LNCaP clone FGC (cell line): Measurements from ENCODE around the gene ZNF660.
"Not testable (repeated sequence)": the region's sequence is repeated elsewhere in the genome, so short reads cannot be mapped to it uniquely, and the experiment has no call there.

Experiments
- DNase-seq: peaks from one replicate; pipeline ENCODE4 v3.0.0-alpha.2; 2011; ENCODE audit warnings: low read depth
- H3K4me3 ChIP-seq: 2 replicates; pipeline ENCODE4 v1.5.1; 2011; ENCODE audit warnings: mild to moderate bottlenecking, low read depth, low read length, control low read depth
- TF ChIP-seq, protein P1 (sequence below): IDR thresholded peaks from 2 replicates; pipeline ENCODE4 v1.5.1; 2012; ENCODE audit warnings: mild to moderate bottlenecking; ENCODE audit not compliant: control insufficient read depth, insufficient read depth; ENCODE audit errors: extremely low read depth

ZNF660 gene

GRCh38 chr3:44584646-44585501 lies at the start of gene ZNF660:
TSS of gene ZNF660 (plus strand) at chr3:44584964. CDS start at chr3:44594194, 9,230 bp downstream.
- H3K4me3 ChIP-seq, result no peak within 1 kb of the TSS
- no peak for DNase-seq
- TF ChIP-seq, protein P1, sequence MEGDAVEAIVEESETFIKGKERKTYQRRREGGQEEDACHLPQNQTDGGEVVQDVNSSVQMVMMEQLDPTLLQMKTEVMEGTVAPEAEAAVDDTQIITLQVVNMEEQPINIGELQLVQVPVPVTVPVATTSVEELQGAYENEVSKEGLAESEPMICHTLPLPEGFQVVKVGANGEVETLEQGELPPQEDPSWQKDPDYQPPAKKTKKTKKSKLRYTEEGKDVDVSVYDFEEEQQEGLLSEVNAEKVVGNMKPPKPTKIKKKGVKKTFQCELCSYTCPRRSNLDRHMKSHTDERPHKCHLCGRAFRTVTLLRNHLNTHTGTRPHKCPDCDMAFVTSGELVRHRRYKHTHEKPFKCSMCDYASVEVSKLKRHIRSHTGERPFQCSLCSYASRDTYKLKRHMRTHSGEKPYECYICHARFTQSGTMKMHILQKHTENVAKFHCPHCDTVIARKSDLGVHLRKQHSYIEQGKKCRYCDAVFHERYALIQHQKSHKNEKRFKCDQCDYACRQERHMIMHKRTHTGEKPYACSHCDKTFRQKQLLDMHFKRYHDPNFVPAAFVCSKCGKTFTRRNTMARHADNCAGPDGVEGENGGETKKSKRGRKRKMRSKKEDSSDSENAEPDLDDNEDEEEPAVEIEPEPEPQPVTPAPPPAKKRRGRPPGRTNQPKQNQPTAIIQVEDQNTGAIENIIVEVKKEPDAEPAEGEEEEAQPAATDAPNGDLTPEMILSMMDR, result no peak

DNA sequence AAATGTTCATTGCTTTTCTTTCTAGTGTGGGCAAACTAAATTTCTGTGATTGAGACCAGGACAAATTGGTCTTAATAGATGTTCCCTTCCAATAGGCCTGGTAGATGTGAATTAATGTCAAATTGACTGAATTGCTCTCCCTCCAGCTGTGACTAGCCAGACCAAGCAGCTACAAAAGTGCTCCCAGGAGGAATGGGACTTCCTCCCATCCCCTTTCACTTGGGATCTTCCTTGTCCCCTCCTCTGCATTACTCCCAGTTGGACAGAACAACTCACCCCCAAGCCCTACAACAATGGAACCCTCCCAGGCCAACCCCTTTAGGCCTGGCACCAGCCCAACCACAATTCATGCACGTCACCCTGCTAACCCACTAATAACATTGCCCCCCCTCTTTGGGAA lies 49.4 kb upstream of the ZNF660 start:
- DNase-seq, result no peak
- TF ChIP-seq, protein P1, result no peak
- H3K4me3 ChIP-seq, result no peak overlapping the region

- DNase-seq, result not testable (repeated sequence)
These were observed 40.0 kb upstream of the ZNF660 start for GRCh38 chr3:44544811-44545210.

GRCh38 chr3:44554626-44555592 lies 29.9 kb upstream of the ZNF660 start, which contains the start of gene ZKSCAN7:
TSS of gene ZKSCAN7 (plus strand) at chr3:44555193. CDS start at chr3:44557048, 1,855 bp downstream.
- no peak within 1 kb of the TSS for H3K4me3 ChIP-seq
- TF ChIP-seq, protein P1, result no peak

More at GRCh38 chr3:44544811-44545210, 40.0 kb upstream of the ZNF660 start:
- H3K4me3 ChIP-seq, result not testable (repeated sequence)

GRCh38 chr3:44555723-44556122 lies 29.0 kb upstream of the ZNF660 start:
- DNase-seq, result no peak
- TF ChIP-seq, protein P1, result no peak
- no peak overlapping the region for H3K4me3 ChIP-seq

More at GRCh38 chr3:44554626-44555592, 29.9 kb upstream of the ZNF660 start, which contains the start of gene ZKSCAN7:
- DNase-seq, result no peak

DNA sequence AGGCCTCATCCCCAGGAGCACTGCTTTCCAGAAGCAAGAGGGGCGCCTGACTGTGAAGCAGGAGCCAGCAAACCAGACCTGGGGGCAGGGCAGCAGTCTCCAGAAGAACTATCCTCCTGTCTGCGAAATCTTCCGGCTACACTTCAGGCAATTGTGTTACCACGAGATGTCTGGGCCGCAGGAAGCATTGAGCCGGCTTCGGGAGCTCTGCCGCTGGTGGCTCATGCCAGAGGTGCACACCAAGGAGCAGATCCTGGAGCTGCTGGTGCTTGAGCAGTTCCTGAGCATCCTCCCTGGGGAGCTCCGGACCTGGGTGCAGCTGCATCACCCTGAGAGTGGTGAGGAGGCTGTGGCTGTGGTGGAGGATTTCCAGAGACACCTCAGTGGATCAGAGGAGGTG lies 27.7 kb upstream of the ZNF660 start:
- TF ChIP-seq, protein P1, result no peak
- H3K4me3 ChIP-seq, result no peak overlapping the region
- DNase-seq, result no peak

DNA sequence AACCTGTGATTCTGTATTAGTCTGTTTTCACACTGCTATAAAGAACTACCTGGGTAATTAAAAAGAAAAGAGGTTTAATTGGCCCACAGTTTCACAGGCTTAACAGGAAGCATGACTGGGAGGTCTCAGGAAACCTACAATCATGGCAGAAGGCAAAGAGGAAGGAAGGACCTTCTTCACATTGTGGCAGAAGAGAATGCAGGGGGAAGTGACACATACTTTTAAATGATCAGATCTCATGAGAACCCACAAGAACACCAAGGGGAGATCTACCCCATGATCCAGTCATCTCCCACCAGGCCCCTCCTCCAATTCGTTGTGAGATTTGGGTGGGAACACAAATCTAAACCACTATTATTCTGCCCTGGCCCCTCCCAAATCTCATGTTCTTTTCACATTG lies 23.7 kb upstream of the ZNF660 start:
- DNase-seq, result no peak
- no peak overlapping the region for H3K4me3 ChIP-seq
- TF ChIP-seq, protein P1, result no peak
